ENCODE results near the gene B3GLCT. TPM values are rescaled to one million over a fixed set of nuclear protein-coding genes. Genes with fewer than 3 reads are reported as not detected.
"Not testable (repeated sequence)": the region's sequence is repeated elsewhere in the genome, so short reads cannot be mapped to it uniquely, and the experiment has no call there.

Gene B3GLCT
- total RNA-seq (2014; rRNA removed; shearing (Covaris generic)) = 6.8 and 8.2 TPM in 2 replicates

GRCh38 chr13:31199849-31200636 is at the start of gene B3GLCT:
B3GLCT (plus strand) TSS chr13:31199975; CDS start chr13:31200085, 110 bp downstream.
- peak; percentile 83 for DNase-seq (ENCODE audit: low read depth)

- DNase-seq (ENCODE audit: low read depth) = no peak
Observed at GRCh38 chr13:31150315-31150985, 49.3 kb upstream of the B3GLCT start.

- DNase-seq (ENCODE audit: low read depth) = no peak
Observed at GRCh38 chr13:31151837-31152236, 47.9 kb upstream of the B3GLCT start.

GRCh38 chr13:31154939-31155338 is 44.8 kb upstream of the B3GLCT start:
- DNase-seq (ENCODE audit: low read depth) = no peak

- DNase-seq (ENCODE audit: low read depth) = no peak
Observed at GRCh38 chr13:31159306-31159705, 40.5 kb upstream of the B3GLCT start.

- DNase-seq (ENCODE audit: low read depth) = peak; percentile 41
Observed at GRCh38 chr13:31160857-31161556, 38.8 kb upstream of the B3GLCT start.

- DNase-seq (ENCODE audit: low read depth) = peak; percentile 97
Observed at GRCh38 chr13:31161557-31162150, 38.1 kb upstream of the B3GLCT start, which contains the start of gene HSPH1. HSPH1 (minus strand) TSS chr13:31161904; CDS start chr13:31161582, 322 bp downstream.

GRCh38 chr13:31162151-31163008 is 37.4 kb upstream of the B3GLCT start:
- DNase-seq (ENCODE audit: low read depth) = peak; percentile 97

- DNase-seq (ENCODE audit: low read depth) = peak; percentile 58
Observed at GRCh38 chr13:31166591-31166990, 33.2 kb upstream of the B3GLCT start.

- no peak for DNase-seq (ENCODE audit: low read depth)
Observed at GRCh38 chr13:31167490-31167889, 32.3 kb upstream of the B3GLCT start.

- DNase-seq (ENCODE audit: low read depth) = no peak
Observed at GRCh38 chr13:31168166-31168565, 31.6 kb upstream of the B3GLCT start.

- no peak for DNase-seq (ENCODE audit: low read depth)
Observed at GRCh38 chr13:31168736-31169135, 31.0 kb upstream of the B3GLCT start.

GRCh38 chr13:31172001-31172400 is 27.8 kb upstream of the B3GLCT start:
- peak; percentile 31 for DNase-seq (ENCODE audit: low read depth)

GRCh38 chr13:31172535-31172934 is 27.2 kb upstream of the B3GLCT start:
- DNase-seq (ENCODE audit: low read depth) = peak; percentile 66

GRCh38 chr13:31174018-31174417 is 25.8 kb upstream of the B3GLCT start:
- DNase-seq (ENCODE audit: low read depth) = no peak

GRCh38 chr13:31175847-31176532 is 23.8 kb upstream of the B3GLCT start:
- DNase-seq (ENCODE audit: low read depth) = no peak

GRCh38 chr13:31177813-31178495 is 21.8 kb upstream of the B3GLCT start:
- not testable (repeated sequence) for DNase-seq (ENCODE audit: low read depth)

GRCh38 chr13:31179241-31179640 is 20.5 kb upstream of the B3GLCT start:
- DNase-seq (ENCODE audit: low read depth) = no peak

- no peak for DNase-seq (ENCODE audit: low read depth)
Observed at GRCh38 chr13:31179754-31180153, 20.0 kb upstream of the B3GLCT start.

- no peak for DNase-seq (ENCODE audit: low read depth)
Observed at GRCh38 chr13:31182987-31183386, 16.8 kb upstream of the B3GLCT start.

Measured in Daoy (cell line).